Activated CD8-positive, alpha-beta memory T cell treated with anti-CD3 and anti-CD28 coated beads for 24 hours (primary cell): ENCODE data around the gene SET.

Experiments used
- DNase-seq: peaks from one replicate; pipeline ENCODE4 v3.0.0-alpha.2; 2020

SET gene

DNA sequence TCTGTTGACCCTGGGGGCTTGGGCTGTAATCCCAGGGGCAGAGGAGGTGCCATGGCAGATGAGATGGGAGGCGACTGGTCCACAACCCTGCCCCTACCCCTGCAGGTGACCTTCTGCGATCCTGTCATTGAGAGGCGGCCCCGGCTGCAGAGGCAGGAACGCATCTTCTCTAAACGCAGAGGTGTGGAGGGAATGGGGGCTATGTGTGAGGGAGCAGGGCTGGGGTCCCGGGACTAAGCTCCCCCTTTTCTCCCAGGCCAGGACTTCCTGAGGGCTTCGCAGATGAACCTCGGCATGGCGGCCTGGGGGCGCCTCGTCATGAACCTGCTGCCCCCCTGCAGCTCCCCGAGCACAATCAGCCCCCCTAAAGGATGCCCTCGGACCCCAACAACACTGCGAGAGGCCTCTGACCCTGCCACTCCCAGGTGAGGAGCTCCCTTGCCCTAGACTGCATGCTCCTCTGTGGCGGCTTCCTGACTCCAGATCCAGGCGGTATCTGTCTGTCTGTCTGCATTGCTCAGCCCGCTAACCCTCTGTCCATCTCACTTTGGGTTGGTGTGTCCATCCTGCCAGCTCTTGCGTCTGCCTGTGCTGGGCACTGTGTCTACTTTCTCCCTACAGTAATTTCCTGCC, 25.0 kb downstream of the SET start:
- DNase-seq = no peak

DNA sequence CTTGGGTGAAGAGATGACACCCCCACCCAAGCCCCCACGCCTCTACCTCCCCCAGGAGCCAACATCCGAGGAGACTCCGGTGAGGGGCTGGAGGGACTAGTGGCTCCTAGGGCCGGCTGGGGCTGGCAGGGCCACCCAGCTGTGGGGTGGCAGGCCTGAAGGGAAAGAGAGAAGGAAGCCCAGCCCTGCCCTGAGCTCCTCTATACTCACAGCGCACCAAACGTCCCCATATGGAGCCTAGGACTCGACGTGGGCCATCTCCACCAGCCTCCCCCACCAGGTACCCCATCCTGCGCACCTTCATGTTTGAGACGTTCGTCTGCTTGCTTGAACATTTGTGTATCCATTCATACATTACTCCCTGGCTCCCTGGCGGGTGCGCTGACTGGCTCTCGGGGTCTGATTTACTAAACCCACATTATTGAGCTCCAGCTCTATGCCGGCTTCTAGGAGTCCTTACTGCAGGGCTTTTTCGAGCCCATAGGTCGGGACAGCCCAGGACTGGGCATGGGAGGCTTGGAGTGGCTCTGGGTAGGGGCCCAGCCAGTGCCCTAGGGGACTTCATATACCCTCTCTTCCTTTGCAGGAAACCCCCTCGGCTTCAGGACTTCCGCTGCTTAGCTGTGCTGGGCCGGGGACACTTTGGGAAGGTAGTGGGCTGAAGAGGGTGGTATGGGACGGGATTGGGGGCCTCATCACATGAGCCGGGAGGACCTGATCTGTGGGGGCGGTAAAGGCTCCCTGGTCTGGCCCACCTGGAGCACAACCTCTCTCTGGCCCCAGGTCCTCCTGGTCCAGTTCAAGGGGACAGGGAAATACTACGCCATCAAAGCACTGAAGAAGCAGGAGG, 25.8 kb downstream of the SET start:
- DNase-seq = no peak

DNA sequence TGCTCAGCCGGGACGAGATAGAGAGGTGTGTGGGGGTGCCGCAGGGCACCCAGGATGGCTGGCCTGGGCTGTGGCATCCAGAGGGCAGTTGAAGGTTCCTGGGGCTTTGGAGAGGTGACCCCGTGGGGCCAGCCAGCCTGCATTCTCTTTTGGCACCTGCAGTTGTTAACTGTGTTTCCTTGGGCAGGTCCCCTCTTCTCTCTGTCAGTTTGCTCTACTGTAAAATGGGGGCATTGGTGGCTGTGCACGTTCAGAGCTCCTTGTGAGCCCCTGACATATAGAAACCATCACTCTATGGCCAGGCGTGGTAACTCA, 26.4 kb downstream of the SET start:
- DNase-seq = no peak

DNA sequence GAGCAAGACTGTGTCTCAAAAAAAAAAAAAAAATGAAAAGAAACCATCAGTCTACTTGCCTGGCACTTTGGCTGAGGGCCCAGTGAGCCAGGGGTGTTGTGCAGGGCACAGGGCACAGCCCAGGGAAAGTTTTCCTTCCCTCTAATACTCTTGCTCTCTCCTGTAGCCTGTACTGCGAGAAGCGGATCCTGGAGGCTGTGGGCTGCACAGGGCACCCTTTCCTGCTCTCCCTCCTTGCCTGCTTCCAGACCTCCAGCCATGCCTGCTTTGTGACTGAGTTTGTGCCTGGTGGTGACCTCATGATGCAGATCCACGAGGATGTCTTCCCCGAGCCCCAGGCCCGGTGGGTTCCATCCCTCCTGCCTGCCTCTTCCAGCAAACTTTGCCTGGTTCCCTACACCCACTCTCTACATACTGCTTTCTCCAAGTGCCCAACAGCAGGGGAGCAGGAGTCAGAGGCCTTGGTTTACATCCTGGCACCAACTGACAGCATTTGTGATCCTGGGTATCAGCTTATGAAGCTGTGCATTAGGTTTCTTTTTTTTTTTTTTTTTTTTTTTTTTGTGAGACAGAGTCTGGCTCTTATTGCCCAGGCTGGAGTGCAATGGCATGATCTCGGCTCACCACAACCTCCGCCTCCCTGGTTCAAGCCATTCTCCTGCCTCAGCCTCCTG, 27.7 kb downstream of the SET start:
- no peak for DNase-seq

DNA sequence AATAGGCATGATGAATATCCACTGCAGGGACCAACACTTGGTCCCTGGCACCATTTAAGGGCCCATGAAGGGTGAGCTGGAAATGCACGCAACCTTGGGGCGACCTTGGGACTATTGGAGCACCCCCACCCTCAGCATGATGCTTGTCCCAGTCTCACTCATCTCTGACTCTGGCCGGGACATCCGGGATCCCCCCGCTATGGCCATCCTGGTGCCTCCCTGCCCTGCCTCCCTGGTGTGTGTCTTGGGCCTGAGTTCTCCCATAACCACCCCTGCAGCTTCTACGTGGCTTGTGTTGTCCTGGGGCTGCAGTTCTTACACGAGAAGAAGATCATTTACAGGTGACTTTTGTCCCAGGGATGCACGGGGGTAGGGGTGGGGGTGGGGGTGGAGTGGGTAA, 29.0 kb downstream of the SET start:
- DNase-seq = no peak

DNA sequence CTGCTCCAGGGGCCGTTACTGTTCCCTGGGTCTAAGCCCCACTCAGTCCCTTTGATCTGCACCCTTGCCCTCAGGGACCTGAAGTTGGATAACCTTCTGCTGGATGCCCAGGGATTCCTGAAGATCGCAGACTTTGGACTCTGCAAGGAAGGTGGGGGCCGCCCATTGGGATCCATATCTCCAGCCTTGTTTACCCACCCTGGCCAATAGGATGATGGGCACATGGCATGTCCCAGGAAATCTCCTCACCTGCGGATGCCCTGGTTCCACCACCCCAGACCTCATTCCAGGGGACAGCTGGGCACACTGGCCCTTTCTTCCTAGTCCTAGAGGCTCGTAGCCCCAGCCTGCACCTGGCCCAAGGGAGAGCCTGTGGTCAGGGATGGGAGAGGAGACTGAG, 29.5 kb downstream of the SET start:
- DNase-seq = no peak

DNA sequence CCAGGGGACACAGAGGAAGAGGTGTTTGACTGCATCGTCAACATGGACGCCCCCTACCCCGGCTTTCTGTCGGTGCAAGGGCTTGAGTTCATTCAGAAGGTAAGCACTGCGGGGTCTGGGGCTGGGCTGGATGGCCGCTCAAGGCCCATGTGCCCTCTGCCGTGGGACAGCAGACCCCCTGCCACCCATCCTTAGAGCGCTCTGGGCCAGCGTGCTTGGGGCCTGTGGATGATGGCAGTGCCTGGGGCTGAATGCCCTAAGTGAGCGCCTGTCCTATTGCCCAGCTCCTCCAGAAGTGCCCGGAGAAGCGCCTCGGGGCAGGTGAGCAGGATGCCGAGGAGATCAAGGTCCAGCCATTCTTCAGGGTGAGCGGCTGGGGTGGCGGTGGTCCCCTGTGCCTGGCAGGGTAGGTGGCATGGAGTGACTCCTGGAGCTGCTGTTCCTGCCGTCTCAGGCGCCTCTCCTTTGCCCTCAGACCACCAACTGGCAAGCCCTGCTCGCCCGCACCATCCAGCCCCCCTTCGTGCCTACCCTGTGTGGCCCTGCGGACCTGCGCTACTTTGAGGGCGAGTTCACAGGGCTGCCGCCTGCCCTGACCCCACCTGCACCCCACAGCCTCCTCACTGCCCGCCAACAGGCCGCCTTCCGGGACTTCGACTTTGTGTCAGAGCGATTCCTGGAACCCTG, 31.0 kb downstream of the SET start:
- no peak for DNase-seq

DNA sequence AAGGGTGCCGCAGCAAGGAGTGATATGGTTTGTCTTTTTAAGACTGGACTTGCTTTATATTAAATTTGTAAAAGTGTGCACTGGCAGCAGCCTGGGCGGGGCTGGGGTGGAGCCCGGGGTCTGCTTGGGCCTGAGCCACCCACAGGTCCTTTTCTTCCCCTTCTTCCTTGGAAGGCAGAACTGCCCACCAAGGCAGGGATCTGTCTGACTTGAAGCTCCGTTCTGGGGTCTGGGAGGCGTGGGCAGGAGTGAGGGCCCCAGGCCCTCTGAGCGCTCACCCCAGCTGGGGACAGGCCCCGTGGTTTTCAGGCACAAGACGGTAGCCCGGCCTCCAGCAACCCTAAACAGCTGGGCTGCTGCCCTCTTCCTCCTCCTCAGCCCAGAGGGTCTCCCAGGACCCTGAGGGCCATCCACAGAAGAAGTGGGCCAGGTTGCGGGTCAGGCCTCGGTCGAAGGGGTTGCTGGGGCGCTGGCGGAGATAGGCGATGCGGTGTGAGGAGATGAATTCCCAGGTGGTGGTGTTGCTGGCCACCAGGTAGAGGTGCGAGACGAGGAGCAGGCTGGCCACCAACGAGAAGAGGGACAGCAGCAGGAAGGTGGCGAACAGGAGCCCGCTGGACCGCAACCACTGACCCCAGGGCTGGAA, 31.9 kb downstream of the SET start:
- no peak for DNase-seq

DNA sequence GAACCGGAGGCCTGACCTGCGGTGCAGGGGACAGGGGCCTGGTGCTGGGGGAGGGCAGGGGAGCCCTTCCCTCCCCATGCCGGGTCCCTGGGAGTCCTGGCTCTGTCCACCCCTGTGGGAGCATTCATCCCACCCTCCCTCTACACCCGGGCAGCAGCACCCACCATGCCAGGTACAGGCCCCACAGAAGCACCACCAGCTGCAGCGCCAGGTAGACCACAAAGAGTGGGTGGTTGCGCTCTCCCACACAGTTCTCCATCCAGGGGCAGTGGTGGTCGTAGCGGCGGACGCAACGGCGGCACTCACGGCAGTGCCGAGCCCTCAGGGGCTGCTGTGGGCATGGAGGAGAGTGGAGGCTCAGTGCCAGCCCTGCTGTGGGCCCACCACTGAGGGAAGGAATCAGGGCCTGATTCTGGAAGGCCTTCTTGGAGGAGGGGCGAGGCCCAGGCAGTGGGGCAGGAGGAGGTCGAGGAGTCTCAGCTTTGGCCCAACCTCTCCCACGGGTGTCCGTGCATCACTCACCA, 32.5 kb downstream of the SET start:
- no peak for DNase-seq

DNA sequence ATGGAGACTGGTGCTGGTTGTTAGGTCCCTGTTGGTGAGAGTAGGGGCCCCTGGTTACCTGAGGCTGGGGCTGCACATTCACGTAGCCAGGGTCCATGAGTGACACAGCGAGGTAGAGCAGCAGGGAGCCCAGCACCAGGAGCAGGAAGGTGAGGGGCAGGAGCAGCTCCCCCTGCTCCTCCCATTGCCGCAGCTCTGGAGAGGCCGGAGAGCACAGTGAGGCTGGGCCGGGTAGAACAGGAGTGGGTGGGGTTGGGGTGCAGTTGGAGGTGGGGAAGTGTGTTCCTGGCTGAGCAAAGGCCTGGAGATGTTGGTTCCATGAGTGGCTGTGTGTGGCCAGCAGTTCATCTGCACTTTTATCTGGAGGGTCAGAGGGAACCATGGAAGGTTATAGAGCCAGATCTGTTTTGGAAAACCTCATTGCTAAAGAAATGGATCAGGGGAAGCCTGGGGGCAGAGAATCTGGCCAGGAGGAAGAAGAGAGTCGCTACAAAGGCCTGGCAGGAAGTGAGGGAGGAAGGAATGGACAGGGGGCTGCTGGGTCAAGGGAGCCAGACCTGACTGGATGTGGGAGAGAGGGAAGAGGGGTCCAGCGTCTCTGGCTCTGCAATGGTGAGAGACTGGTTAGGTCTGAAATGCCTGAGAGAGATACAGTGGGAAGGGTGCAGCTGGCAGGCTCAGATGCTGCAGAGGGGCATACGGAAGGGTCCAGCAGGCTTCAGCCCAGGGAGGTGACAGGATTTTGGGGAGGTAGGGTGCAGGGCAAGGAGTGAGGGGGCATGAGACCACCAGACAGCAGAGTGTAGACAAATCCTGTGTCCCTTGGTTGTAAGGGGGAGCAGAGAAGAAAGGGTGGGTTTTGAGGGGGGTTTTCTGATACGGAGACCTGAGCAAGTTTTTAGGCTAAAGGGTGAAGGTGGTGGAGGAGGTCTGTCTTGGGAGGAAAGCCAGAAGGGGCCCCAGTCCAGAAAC, 33.6 kb downstream of the SET start:
- DNase-seq = no peak

DNA sequence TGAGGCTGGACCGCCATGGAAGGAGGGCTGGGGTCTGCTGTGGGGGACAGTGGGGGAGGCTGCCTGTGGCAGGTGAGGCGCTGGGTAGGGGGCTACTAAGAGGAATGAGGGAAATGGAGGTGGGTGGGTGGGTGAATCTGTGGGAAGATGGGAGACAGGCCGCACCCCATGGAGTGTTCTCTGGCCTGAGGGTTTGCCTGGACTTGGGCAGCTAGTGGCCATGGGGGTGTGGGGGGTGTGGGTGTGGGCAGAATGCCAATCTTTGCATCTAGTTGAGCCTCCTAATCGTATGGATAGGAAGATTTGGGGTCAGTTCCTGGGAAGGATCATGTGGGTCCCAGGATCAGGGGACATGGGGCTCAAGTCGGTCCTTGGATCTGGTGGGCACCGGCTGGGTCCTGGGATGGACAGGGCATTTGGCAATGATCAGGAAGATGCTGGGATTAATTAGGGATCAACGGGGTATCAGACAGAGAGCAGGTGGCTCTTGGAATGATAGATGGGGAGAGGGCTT, 34.4 kb downstream of the SET start:
- no peak for DNase-seq

DNA sequence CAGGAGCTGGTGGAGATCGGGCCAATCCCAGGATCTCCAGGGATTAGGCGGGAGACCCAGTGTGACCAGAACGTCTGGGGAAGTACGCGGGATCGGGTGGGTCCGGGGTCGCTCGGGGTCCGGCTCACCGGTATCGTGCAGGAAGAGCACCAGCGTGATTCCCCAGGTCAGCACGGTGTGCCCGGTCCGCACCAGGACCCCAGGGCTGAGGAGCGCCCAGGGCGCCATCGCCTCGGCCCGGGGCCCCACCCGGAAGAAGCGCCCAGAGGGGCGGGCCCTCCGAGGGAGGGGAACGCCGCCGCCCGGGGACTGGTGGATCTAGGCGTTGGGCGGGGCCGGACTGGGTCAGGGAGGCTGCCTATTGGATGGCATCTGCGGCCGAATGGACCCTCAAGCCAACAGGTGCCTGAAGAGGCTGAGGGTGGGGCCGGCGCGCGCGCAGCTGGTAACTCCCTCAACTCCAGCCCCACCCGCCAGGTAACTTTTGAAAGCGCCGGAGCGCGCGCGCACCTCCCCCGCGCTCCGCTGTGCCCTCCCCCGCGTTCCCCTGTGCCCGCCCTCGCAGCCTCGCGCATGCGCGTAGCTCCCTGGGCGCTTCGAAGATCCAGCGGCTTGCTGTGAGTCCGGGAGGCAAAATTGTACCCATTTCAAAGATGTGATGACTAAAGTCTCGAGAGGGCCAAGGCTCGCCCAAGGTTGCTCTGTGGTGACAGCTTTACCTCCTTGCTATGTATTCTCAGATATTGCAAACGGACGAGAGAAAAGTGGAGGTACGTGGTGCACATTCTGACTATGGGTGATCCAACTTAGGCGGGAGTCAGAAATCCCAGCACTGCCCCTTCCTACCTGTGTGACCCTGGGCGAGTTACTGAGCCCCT, 35.1 kb downstream of the SET start, which contains the start of gene ZDHHC12:
ZDHHC12 (minus strand) TSS at position 262 of the 878 bp plus-strand sequence; CDS start at position 228, 34 bp downstream.
- peak; percentile 98 for DNase-seq

DNA sequence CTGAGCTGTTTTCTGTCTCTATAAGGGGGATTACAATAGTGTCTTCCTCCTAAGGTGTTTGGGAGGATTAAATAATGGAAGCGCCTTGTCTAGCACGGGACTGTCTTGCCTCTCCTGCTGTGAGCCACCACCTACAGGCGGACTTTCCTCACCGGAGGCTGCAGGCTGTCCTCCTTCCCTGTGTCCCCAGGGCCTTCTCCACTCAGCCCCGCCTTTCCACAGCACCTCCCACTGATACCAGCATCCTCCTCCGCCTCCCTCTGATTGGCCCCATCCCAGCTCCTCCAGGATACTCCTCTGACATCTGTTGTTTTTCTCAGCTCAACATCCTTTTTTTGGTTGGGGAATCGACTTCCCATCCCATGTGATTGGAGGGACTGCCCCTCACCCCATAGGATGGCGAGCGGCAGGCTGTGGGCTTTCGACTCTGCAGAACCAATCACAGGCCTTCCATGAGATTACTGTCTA, 35.8 kb downstream of the SET start:
- DNase-seq = no peak

DNA sequence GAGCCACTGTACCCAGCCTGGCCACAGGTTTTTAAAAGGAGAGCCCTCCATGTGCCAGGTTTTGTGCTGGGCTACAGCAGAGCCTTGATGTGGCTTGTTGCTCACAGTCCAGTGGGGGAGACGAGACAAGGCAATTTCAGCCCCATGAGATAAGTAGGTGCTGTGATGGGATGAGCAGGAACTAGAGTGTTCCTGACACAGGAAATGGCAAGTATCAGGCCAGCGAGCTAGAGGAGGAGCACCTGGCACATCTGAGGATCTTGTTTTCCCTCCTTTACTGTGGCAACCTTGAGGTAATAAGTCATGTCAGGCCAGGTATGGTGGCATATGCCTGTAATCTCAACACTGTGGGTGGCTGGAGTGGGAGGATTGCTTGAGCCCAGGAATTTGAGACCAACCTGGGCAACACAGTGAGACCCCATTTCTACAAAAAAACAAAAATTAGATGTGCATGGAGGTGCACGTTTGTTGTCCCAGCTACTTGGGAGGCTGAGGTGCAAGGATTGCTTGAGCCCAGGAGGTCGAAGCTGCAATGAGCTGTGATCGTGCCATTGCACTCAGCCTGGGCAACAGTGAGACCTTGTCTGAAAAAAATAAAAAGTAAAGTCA, 38.7 kb downstream of the SET start:
- DNase-seq = no peak

DNA sequence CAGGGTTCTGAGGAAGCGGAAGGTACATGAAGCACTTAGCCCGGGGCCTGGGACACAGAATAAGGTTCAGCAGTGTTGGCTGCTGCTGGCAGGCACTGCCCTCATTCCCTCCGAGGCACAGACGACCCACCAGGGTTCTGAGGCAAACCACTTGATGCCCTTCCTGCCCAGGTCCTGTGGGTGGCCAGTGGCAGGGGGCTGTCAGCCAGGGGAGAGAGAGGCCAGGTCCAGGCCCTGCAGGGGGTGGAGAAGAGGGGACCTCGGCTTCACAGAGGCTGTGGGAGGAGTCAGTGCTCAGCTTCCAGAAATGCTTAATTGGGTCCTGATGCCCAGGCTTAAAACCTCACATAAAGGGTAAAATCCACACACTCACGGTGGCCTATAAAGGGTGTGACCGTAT, 39.3 kb downstream of the SET start:
- DNase-seq = no peak

DNA sequence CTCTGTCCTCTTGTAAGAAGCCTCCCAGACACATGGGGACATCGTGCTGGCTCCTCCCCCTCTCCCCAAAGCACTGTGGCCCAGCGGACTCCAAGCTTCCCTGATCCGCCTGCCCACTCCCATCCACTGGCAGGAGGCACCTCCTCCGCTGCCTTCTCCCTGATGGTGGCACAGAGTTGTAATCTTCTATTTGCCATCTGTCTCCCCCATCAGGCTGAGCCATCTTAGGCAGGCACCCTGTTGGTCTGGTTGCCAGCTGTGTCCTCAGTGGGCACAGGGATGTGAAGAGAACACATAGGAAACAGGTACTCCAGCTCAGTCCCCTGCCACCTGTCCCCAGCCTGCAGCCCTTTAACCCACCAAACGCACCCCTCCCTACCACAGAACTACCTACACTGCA, 40.3 kb downstream of the SET start:
- no peak for DNase-seq

DNA sequence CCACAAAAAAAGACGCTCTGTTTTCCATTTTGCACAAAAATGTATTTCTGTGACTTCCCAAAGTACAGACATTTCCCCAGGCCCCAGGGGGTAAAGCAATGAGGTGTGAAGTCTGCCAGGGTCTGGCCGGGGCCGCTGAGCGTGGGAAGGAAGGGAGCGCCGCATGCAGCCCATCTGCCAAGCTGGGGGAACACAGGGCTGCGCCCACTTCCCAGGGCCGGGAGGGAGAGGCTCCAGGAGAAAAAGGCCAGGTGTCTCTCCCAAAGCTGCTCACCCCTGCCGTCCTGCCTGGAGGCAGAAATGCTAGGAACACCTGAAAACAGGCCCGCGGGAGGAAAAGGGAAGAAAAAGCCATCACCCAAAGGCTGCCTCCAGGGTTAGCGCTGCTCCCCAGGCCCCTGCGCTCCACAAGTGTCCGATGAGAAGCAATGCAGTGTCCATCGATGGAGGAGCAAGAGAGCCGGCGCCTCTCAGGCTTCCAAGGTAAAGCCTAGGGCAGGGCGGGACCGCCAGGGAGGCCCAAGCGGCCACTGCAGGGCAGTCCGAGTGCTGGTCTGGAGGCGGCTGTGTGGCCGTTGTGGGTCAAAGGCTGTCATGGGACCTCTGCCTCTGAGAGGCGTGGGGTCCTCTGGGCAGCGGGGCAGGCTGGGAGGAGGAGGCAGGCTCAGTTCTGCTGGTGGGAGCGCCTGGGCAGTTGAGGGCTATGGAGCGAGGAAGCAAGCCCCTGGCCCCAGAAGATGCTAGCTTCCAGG, 40.9 kb downstream of the SET start:
- no peak for DNase-seq

DNA sequence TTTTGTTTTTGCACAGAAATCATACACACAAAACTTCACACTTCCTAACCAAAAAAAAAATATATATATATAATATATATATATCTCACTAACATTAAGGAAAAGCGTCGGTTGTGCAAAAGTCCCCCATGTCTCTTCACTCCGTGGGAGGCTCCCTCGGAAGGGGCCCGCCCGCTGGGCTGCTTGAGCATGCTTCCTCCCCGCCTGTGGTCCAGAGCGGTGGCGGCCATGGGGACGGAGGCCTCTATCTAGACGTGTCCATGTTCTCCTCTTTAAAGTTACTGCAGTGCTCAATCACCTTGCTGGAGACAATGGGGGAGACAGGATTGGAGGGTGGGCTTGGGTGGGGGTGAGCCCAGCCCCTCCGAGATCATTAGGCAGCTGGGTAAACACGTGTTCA, 42.1 kb downstream of the SET start:
- no peak for DNase-seq

DNA sequence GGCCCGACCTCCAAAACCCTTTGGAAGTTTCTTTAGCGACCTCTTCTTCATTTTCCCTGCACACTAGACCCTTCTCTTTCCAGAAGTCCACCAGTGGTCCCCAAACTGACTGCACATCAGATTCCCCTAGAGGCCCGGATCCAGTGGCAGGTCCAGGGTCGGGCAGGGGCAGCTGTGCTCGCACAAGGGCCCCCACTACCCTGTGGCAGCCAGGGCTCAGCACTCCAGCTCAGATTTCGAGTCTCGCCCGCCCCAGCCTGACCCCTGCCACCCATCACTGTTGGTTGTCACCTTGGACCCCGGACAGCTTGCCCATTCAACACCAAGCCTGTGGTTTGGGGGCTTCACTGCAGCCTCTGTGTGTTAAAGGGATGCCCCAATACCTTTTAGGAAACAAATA, 42.7 kb downstream of the SET start:
- no peak for DNase-seq
